Measurements from ENCODE around the gene ZEB1.
"Not testable (repeated sequence)": the region's sequence is repeated elsewhere in the genome, so short reads cannot be mapped to it uniquely, and the experiment has no call there.

The ZEB1 gene

GRCh38 chr10:31557854-31558253 lies 238.8 kb downstream of the ZEB1 start:
- DNase-seq (ENCODE audit: extremely low spot score), result no peak
- ChIA-PET POLR2A (no interaction called here), CTCF (no interaction called here)
- no peak for TF ChIP-seq ZNF384 (IDR thresholded peaks at IDR 0.05)
- no peak for TF ChIP-seq FOXK2 (IDR thresholded peaks at IDR 0.05)
- no peak for TF ChIP-seq LEF1 (IDR thresholded peaks at IDR 0.05; ENCODE audit: borderline replicate concordance)
- TF ChIP-seq, protein P1, sequence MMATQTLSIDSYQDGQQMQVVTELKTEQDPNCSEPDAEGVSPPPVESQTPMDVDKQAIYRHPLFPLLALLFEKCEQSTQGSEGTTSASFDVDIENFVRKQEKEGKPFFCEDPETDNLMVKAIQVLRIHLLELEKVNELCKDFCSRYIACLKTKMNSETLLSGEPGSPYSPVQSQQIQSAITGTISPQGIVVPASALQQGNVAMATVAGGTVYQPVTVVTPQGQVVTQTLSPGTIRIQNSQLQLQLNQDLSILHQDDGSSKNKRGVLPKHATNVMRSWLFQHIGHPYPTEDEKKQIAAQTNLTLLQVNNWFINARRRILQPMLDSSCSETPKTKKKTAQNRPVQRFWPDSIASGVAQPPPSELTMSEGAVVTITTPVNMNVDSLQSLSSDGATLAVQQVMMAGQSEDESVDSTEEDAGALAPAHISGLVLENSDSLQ (IDR thresholded peaks at IDR 0.05), result no peak
- no peak for TF ChIP-seq NFRKB (IDR thresholded peaks at IDR 0.05)
- TF ChIP-seq FOXM1 (IDR thresholded peaks at IDR 0.05; ENCODE audit: borderline replicate concordance), result no peak
- no peak for TF ChIP-seq SP1 (IDR thresholded peaks at IDR 0.05)
- TF ChIP-seq HDGF (IDR thresholded peaks at IDR 0.05; ENCODE audit: borderline replicate concordance), result no peak
- no peak for TF ChIP-seq TARDBP (IDR thresholded peaks at IDR 0.05)
- TF ChIP-seq CTBP1 (IDR thresholded peaks at IDR 0.05; ENCODE audit: borderline replicate concordance), result no peak
- no peak for TF ChIP-seq BHLHE40 (IDR thresholded peaks at IDR 0.05; ENCODE audit: borderline replicate concordance)
- no peak for TF ChIP-seq SUZ12 (IDR thresholded peaks at IDR 0.05)
- TF ChIP-seq FOXA1 (IDR thresholded peaks at IDR 0.05), result no peak
- TF ChIP-seq ELF4 (IDR thresholded peaks at IDR 0.05), result no peak
- no peak for TF ChIP-seq L3MBTL2 (conservative IDR thresholded peaks at IDR 0.05)
- TF ChIP-seq ARNT (IDR thresholded peaks at IDR 0.05), result no peak

DNA sequence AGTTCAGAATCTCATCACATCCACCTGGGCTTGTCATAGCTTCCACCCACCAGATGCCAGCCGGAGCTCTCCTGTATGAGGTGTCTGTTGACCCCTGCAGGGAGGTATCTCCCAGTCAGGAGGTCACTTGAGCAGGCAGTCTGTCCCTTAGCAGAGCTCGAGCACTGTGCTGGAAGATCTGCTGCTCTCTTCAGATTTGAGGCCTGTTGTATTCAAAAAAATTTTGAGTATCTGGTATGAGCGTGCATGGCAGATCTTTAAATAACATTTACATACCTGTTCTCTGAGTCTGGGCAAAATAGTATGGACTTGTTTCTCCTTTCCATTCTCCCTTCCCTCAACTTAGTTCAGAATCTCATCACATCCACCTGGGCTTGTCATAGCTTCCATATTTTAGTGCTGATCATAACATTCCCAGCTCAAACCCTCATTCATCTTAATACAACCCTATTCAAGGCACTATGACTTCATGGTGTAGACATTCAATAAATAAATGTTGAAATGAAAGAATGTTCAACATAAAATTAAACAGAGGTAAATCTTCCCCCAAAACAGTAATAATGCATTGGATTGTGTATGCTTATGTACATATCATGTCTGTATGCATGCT lies 249.3 kb downstream of the ZEB1 start:
- POLR2A ChIA-PET; DNase-seq (ENCODE audit: extremely low spot score); CTCF ChIA-PET: not testable (repeated sequence)

- CTCF ChIA-PET, result no interaction called here
- TF ChIP-seq FOXA1 (IDR thresholded peaks at IDR 0.05) (no peak), TARDBP (IDR thresholded peaks at IDR 0.05) (no peak), NFRKB (IDR thresholded peaks at IDR 0.05) (no peak), ARNT (IDR thresholded peaks at IDR 0.05) (no peak), LEF1 (IDR thresholded peaks at IDR 0.05; ENCODE audit: borderline replicate concordance) (no peak), BHLHE40 (IDR thresholded peaks at IDR 0.05; ENCODE audit: borderline replicate concordance) (no peak)
- TF ChIP-seq, protein P1 (IDR thresholded peaks at IDR 0.05), result no peak
- POLR2A ChIA-PET, result no interaction called here
- no peak for DNase-seq (ENCODE audit: extremely low spot score)
Observed at GRCh38 chr10:31574577-31574976, 255.6 kb downstream of the ZEB1 start.

- TF ChIP-seq ELF4 (IDR thresholded peaks at IDR 0.05) (no peak), BHLHE40 (IDR thresholded peaks at IDR 0.05; ENCODE audit: borderline replicate concordance) (no peak)
- TF ChIP-seq, protein P1 (IDR thresholded peaks at IDR 0.05), result no peak
- POLR2A ChIA-PET, result no interaction called here
- DNase-seq (ENCODE audit: extremely low spot score), result no peak
- CTCF ChIA-PET, result no interaction called here
Observed at GRCh38 chr10:31578181-31578852, 259.3 kb downstream of the ZEB1 start.

GRCh38 chr10:31578951-31579350 lies 259.9 kb downstream of the ZEB1 start:
- CTCF ChIA-PET, result no interaction called here
- POLR2A ChIA-PET, result no interaction called here
- TF ChIP-seq HDGF (IDR thresholded peaks at IDR 0.05; ENCODE audit: borderline replicate concordance) (no peak), BHLHE40 (IDR thresholded peaks at IDR 0.05; ENCODE audit: borderline replicate concordance) (no peak), FOXA1 (IDR thresholded peaks at IDR 0.05) (no peak), CTBP1 (IDR thresholded peaks at IDR 0.05; ENCODE audit: borderline replicate concordance) (no peak)
- DNase-seq (ENCODE audit: extremely low spot score), result no peak

Measured in HEK293T (cell line).